IMR-90 (cell line): Measurements from ENCODE around the gene FMN1.

ENCODE experiments used
- BHLHE40 ChIP-seq: fragments of 150-350 bp; IDR thresholded peaks from 2 replicates; pipeline ENCODE4 v1.6.1; 2016; ENCODE audit warnings: mild to moderate bottlenecking, low read depth, low read length
- CEBPB ChIP-seq: IDR thresholded peaks from 2 replicates; pipeline ENCODE4 v1.6.1; 2012; ENCODE audit warnings: low read depth, low read length, improper control_type of control experiment
- CTCF ChIP-seq: conservative IDR thresholded peaks from 2 replicates; pipeline ENCODE4 v1.5.1; 2012; ENCODE audit warnings: mild to moderate bottlenecking, low read depth, low read length, improper control_type of control experiment
- ELK1 ChIP-seq: fragments of 150-350 bp; IDR thresholded peaks from 2 replicates; pipeline ENCODE4 v1.6.1; 2016; ENCODE audit warnings: low read depth, mild to moderate bottlenecking, low read length, moderate library complexity, borderline replicate concordance
- FOS ChIP-seq: fragments of 150-350 bp; IDR thresholded peaks from 2 replicates; pipeline ENCODE4 v1.6.1; 2016; ENCODE audit warnings: low read depth, low read length
- MXI1 ChIP-seq: IDR thresholded peaks from 2 replicates; pipeline ENCODE4 v1.6.1; 2012; ENCODE audit warnings: low read depth, mild to moderate bottlenecking, low read length, moderate library complexity, borderline replicate concordance
- POLR2A ChIP-seq: IDR thresholded peaks from 2 replicates; pipeline ENCODE4 v1.6.1; 2012; ENCODE audit warnings: mild to moderate bottlenecking, low read depth, low read length
- RAD21 ChIP-seq: IDR thresholded peaks from 2 replicates; pipeline ENCODE4 v1.6.1; 2012; ENCODE audit warnings: low read length, improper control_type of control experiment
- RCOR1 ChIP-seq: IDR thresholded peaks from 2 replicates; pipeline ENCODE4 v1.6.1; 2012; ENCODE audit warnings: mild to moderate bottlenecking, low read length, improper control_type of control experiment; ENCODE audit not compliant: insufficient replicate concordance
- RFX5 ChIP-seq: IDR thresholded peaks from 2 replicates; pipeline ENCODE4 v1.8.0; 2012; ENCODE audit warnings: low read depth, mild to moderate bottlenecking, low read length, moderate library complexity
- SMC3 ChIP-seq: fragments of 150-350 bp; IDR thresholded peaks from 2 replicates; pipeline ENCODE4 v1.6.1; 2016; ENCODE audit warnings: low read depth, mild to moderate bottlenecking, antibody characterized with exemption, low read length, moderate library complexity
- USF2 ChIP-seq: fragments of 150-350 bp; IDR thresholded peaks from 2 replicates; pipeline ENCODE4 v1.6.1; 2017; ENCODE audit warnings: mild to moderate bottlenecking, antibody characterized with exemption, low read length, low read depth

- TF ChIP-seq CTCF (no peak), USF2 (no peak), POLR2A (no peak), BHLHE40 (no peak), RCOR1 (no peak), SMC3 (no peak), CEBPB (no peak), ELK1 (no peak), MXI1 (no peak), RAD21 (no peak), RFX5 (no peak), FOS (no peak)
Observed at GRCh38 chr15:33198541-33198940, 4.0 kb upstream of the FMN1 start.
